GM11168 (cell line): ENCODE results near the gene UCK2.

Experiments
- in situ Hi-C: fragments of 300-500 bp; cut with MboI; formaldehyde crosslinking; loops from one replicate; pipeline ENCODE4 v1.12.0; 2022; ENCODE audit warnings: low sequenced_read_pairs; ENCODE audit not compliant: unreplicated experiment

Gene UCK2

DNA sequence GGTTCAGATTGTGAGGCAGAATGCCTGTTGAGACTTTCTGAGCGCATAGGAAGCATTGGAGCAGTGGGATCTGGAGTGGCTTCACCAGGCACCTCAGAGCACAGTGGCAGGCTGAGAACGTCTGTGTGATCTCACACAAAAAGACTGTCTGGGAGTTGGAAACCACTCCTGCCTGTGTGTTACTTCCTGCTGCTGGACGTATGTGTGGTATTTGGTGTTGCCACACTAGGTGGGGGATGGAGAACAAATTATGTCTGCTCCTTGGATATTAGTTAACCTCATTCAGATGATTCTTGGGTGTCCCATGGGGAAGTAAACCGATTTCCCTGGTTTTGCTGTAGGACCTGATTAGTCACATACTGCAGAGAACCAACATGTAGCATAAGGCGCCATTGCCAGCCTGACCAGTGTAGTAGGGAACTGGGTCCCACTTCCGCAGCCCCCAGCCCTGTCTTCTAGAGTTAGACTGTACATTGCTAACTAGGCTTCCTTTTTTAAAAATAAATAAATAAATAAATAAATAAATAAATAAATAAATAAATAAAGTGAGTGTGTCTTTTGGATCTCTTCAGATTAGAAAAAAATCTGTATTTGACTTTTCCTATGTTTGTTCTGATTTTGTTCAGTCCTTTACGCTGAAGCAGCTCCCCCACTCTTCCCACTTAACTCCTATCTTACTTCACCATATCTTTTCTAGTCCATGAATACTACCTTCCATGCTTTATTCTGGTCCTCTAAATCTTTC lies 26.9 kb downstream of the UCK2 start:
- in situ Hi-C loops: no loop called here

DNA sequence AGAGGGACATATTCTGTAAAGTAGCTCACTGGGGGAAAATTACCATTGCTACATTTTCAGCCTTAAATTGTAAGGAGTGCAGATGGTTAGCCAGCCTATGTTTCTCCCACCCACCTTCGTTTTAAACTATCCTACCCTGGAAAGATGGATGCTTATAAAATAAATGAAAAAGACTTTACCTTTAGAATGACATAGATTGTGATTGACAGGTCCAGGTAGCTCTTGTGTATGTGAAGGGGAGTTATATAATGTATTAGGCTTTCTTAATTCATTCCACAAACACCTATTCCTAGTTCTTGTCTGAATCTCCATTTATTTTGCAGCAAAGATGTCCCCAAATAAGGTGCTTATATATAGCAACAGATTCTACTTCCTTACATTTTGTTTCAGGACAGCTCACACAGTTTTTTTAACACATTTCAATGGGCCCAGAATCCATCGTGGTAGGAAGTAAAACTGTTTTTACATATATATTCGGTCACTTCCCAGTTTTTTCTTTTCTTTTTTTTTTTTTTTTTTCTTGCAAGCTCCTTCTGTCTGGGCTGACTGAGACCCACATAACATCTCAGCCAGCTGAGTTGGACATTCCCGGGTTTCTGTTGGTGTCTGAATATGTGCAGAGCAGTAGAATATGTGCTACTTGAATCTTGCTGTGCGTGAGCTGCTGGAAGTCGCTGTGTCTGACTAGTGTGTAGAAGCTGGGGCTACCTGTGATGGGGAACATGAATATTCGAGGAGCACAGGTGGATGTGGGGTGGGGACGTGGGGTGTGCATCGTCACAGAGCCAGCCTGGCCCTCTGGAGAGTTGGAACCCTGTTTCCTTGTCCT lies 27.8 kb downstream of the UCK2 start:
- in situ Hi-C loops: no loop called here

GRCh38 chr1:165856021-165856420 lies 28.6 kb downstream of the UCK2 start:
- in situ Hi-C loops: no loop called here

DNA sequence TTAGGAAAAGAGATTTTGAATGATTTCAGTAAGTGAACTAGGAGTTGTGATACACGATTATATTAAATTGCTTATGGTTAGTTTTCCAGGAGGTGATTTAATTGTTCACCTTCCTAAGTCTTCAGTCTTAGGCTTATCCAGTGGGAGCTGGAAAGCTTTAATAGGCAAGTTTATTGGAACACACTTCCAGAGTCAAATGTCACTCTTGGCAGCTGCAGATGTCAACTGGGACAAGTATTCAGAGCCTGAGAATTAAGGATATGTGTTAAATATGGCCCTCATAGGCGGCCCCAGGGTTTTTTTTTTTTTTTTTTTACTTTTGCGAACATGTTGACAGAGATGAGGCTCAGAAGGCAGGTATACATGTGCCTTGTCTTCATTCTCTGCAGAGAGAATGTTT lies 29.2 kb downstream of the UCK2 start:
- in situ Hi-C loops: no loop called here

- in situ Hi-C loops: no loop called here
Measured at GRCh38 chr1:165857046-165857801, 29.8 kb downstream of the UCK2 start.

GRCh38 chr1:165858364-165858823 lies 31.0 kb downstream of the UCK2 start:
- in situ Hi-C loops: no loop called here

- in situ Hi-C loops: no loop called here
Measured at GRCh38 chr1:165858967-165859845, 31.8 kb downstream of the UCK2 start.

GRCh38 chr1:165860065-165860464 lies 32.7 kb downstream of the UCK2 start:
- in situ Hi-C loops: no loop called here

DNA sequence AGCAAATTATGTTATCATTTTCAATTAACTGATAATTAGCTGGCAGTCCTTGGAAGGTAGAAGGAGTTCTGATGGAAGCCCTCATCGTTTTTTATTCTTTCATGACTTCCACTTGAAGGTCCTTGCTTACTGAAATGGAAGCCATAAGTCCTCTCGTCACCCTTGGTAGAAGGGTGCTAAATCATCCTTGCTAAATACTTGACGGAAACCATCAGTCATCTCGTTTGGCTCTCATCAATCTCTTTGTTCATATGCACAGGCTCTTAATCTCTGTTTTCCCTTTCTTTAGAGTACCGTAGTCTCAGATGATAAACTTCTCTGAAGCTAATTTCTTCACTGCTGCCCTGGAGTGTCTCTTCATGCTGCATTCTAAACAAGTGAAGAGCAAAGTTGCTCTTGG lies 34.5 kb downstream of the UCK2 start:
- in situ Hi-C loops: no loop called here

DNA sequence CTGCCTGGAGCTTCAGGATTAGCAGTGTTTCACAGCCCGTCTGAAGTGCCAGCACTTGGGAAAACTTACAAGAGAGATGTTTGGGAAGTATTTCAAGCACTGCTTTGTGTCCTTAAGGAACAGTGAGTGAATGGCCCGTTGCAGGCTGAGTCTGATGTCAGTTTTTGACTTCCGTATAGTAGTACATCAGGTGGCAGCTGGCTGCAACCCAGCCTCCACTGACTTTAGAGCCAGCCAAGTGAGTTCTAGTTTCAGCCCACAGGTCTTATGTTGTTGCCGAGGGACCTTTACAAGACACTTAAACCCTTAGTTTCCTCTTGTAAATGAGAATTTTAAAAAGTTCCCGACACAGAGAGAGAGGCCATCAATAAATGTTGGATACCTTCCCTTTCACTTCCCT lies 35.0 kb downstream of the UCK2 start:
- in situ Hi-C loops: no loop called here

GRCh38 chr1:165863346-165863745 lies 35.9 kb downstream of the UCK2 start:
- in situ Hi-C loops: no loop called here

DNA sequence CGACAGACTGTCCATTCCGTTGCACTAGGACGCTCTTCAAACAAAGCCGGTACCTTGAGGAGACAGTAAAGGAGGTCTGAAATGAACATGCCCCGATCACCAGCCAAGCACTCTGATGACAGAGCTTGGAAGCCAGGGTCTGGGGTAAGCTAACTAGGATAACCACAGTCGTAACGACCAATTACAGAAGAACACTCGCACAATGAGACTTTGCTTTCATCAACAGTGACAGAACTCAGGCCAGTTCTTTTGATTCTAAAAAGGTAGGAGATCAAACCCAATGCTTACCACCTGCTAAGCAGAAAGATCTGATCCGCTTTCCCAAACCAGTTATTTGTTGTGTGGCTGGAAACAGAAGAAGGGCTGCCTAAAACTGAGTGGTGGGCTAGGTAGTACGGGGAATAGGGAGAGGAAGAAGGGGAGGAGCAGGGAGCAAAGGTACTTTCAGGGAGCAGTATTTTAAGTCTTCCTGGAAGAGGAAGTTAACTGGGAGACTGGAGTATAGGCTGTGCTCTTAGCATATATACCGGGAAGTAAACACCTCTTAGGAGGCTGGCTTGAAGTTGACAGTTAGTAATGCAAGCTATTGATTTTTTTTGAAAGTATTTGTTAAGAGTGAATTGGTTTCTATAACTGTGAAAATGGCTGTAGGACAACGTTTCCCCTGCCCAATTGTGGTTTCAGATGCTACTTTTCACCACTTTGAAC lies 38.4 kb downstream of the UCK2 start:
- in situ Hi-C loops: no loop called here

DNA sequence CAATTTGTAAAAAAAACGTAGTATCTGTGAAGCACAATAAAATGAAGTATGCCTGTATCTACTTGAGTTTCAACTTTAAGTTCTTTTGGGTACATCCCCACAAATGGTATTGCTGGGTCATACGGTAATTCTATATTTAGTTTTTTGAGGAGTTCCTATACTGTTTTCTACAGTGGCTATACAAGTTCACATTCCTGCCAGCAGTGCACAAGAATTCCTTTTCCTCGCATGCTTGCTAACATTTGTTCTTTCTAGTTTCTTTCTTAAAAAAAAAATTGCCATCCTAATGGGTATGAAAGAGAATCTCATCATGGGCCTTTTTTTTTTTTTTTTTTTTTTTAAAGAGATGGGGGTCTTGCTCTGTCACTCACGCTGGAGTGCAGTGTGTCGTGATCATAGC lies 41.9 kb downstream of the UCK2 start:
- in situ Hi-C loops: no loop called here

- in situ Hi-C loops: no loop called here
Measured at GRCh38 chr1:165871311-165872067, 44.1 kb downstream of the UCK2 start.

DNA sequence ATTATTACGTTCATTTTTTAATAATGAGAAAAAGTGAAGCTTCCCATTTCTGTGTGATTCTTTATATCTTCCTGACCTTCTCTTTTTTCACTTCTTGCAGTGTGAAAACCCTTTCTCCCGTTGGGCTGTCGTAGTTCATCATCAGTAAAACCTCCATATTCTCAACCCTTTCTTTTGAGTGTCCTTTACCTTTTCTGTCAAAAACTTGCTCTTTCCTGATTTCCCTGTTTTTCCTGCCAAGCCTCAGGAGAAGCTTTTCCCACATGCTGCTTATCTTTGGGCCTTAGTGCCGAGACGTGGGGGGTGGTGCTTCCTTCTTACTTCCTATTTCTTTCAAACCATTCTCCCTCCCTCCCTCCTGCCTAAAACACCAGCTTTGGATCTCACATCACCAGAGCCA lies 46.1 kb downstream of the UCK2 start:
- in situ Hi-C loops: no loop called here

DNA sequence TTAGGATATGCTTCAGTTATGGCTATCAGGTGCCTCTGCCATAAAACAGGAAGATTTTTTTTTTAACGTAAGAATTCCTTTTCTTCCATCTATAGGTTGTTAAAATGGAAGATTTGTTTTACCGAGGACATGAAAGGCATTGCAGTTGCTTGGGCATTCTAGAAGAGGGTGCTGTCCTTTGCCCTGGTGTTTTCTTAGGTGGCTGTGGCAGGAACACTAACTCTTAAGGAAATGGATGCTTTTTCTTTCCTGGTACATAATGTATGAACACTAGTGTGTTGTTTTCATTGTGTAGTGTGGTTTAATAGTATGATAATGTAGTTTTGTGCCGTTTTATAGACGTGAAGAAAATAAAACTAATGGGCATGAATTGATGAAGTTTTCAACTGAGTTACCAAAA lies 47.2 kb downstream of the UCK2 start:
- in situ Hi-C loops: no loop called here

- in situ Hi-C loops: no loop called here
Measured at GRCh38 chr1:165875171-165875570, 47.8 kb downstream of the UCK2 start.

GRCh38 chr1:165875604-165876003 lies 48.2 kb downstream of the UCK2 start:
- in situ Hi-C loops: no loop called here

- in situ Hi-C loops: no loop called here
Measured at GRCh38 chr1:165876121-165876520, 48.7 kb downstream of the UCK2 start.
